ENCODE results near the gene NUDT4.

Gene NUDT4

GRCh38 chr12:93377252-93378195 is at the start of gene NUDT4:
NUDT4 (plus strand) TSS chr12:93377925; CDS start chr12:93378323, 398 bp downstream.
- peak; percentile 96 for DNase-seq

- DNase-seq, result no peak
These were observed 44.7 kb upstream of the NUDT4 start for GRCh38 chr12:93333054-93333453.

GRCh38 chr12:93333828-93334227 is 43.9 kb upstream of the NUDT4 start:
- DNase-seq, result no peak

- DNase-seq, result no peak
These were observed 42.0 kb upstream of the NUDT4 start for GRCh38 chr12:93335603-93336162.

- DNase-seq, result no peak
These were observed 41.4 kb upstream of the NUDT4 start for GRCh38 chr12:93336291-93336741.

- DNase-seq, result no peak
These were observed 39.1 kb upstream of the NUDT4 start for GRCh38 chr12:93338598-93338997.

- no peak for DNase-seq
These were observed 38.0 kb upstream of the NUDT4 start for GRCh38 chr12:93339695-93340094.

GRCh38 chr12:93341409-93342049 is 36.2 kb upstream of the NUDT4 start:
- no peak for DNase-seq

GRCh38 chr12:93347054-93347785 is 30.5 kb upstream of the NUDT4 start:
- no peak for DNase-seq

- no peak for DNase-seq
These were observed 28.9 kb upstream of the NUDT4 start for GRCh38 chr12:93348575-93349435.

- no peak for DNase-seq
These were observed 26.0 kb upstream of the NUDT4 start for GRCh38 chr12:93351726-93352125.

- DNase-seq, result no peak
These were observed 25.4 kb upstream of the NUDT4 start for GRCh38 chr12:93352321-93352720.

GRCh38 chr12:93356214-93356613 is 21.5 kb upstream of the NUDT4 start:
- no peak for DNase-seq

GRCh38 chr12:93358058-93358457 is 19.7 kb upstream of the NUDT4 start:
- no peak for DNase-seq

GRCh38 chr12:93358821-93359220 is 18.9 kb upstream of the NUDT4 start:
- DNase-seq, result no peak

GRCh38 chr12:93360688-93361087 is 17.0 kb upstream of the NUDT4 start:
- no peak for DNase-seq

GRCh38 chr12:93361151-93361919 is 16.4 kb upstream of the NUDT4 start:
- no peak for DNase-seq

GRCh38 chr12:93363841-93364297 is 13.9 kb upstream of the NUDT4 start:
- DNase-seq, result no peak

GRCh38 chr12:93365616-93366405 is 11.9 kb upstream of the NUDT4 start:
- DNase-seq, result no peak

- DNase-seq, result no peak
These were observed 11.3 kb upstream of the NUDT4 start for GRCh38 chr12:93366422-93366821.
